Lung (tissue), 12 donors: ENCODE results near the gene PXYLP1. TPM values are rescaled to one million over a fixed set of nuclear protein-coding genes. Genes with fewer than 3 reads are reported as not detected.
A peak's percentile ranks its signal among the peaks of the same experiment; 100 is the strongest.

Experiments used
- ATAC-seq: fragments of 200-7000 bp; cut with Tn5 transposase; one replicate; pipeline ENCODE4 v1.9.1; 2020; ENCODE audit warnings: moderate number of reproducible peaks; ENCODE audit not compliant: insufficient read depth, low FRiP score
- DNase-seq, 3 donors: peaks; one replicate each; pipeline ENCODE4 v3.0.0-alpha.2; 2013 to 2017
- H3K27ac ChIP-seq, 2 donors: one replicate each; pipeline ENCODE4 v1.5.1; 2013; ENCODE audit warnings: mild to moderate bottlenecking in 2 of 2, moderate library complexity in 2 of 2, control low read depth in 1 of 2, inconsistent platforms in 1 of 2, low read depth in 1 of 2, low read length in 1 of 2
- H3K27me3 ChIP-seq, 3 donors: one replicate each; pipeline ENCODE4 v1.5.1; 2013; ENCODE audit warnings: low read length in 2 of 3; ENCODE audit not compliant: control insufficient read depth in 3 of 3, insufficient read depth in 3 of 3
- H3K36me3 ChIP-seq, 4 donors: one replicate each; pipeline ENCODE4 v1.5.1; 2013; ENCODE audit warnings: low read length in 4 of 4, mild to moderate bottlenecking in 1 of 4, moderate library complexity in 1 of 4; ENCODE audit not compliant: control insufficient read depth in 4 of 4, insufficient read depth in 4 of 4
- H3K4me1 ChIP-seq, 5 donors: one replicate each; pipeline ENCODE4 v1.5.1; 2013; ENCODE audit warnings: low read length in 5 of 5, mild to moderate bottlenecking in 2 of 5, moderate library complexity in 1 of 5; ENCODE audit not compliant: control insufficient read depth in 5 of 5, insufficient read depth in 5 of 5
- H3K4me3 ChIP-seq: one replicate; pipeline ENCODE4 v1.5.1; 2013; ENCODE audit warnings: mild to moderate bottlenecking, control low read depth, moderate library complexity
- H3K9ac ChIP-seq, 2 donors: one replicate each; pipeline ENCODE4 v1.5.1; 2013; ENCODE audit warnings: low read length in 2 of 2, control low read depth in 1 of 2; ENCODE audit not compliant: insufficient read depth in 1 of 2
- H3K9me3 ChIP-seq, 4 donors: one replicate each; pipeline ENCODE4 v1.5.1; 2013; ENCODE audit warnings: low read length in 3 of 4, mild to moderate bottlenecking in 1 of 4, moderate library complexity in 1 of 4; ENCODE audit not compliant: control insufficient read depth in 4 of 4, insufficient read depth in 3 of 4
- WGBS, 2 donors: extraction: QIAGEN DNeasy Blood & Tissue Kit; methylation state at CpG; one replicate each; pipeline ENCODE4 v1.1.7; 2013; 5-methylcytosine and 5-hydroxymethylcytosine counted together
- polyA plus RNA-seq, 2 donors: library from polyadenylated mRNA; stranded (reverse); fragments of 200-250 nt; gene quantifications; one replicate each; pipeline ENCODE4 v1.2.1, GENCODE V29; 2013
- total RNA-seq, 2 donors: library from RNA; depleted of rRNA in 1 of 2; stranded (reverse); fragments of >200 nt in 1 of 2; gene quantifications; one replicate each; pipeline ENCODE4 v1.2.1, GENCODE V29; 2014 to 2021
- TF ChIP-seq, protein P1 (sequence below): IDR thresholded peaks from 2 replicates; pipeline ENCODE4 v1.5.1; 2012; ENCODE audit warnings: mild to moderate bottlenecking; ENCODE audit errors: control extremely low read depth, extremely low read depth
- donor health status: control.
- donor health status: control.
- donor health status: Bipolar disorder and iron deficiency.
- donor health status: healthy.
- donor health status: DM: yes; HTN: yes; CAD: no.

The PXYLP1 gene
- total and polyA plus RNA-seq, 4 donors: 6.3 to 17.8 (median 7.4) TPM

DNA sequence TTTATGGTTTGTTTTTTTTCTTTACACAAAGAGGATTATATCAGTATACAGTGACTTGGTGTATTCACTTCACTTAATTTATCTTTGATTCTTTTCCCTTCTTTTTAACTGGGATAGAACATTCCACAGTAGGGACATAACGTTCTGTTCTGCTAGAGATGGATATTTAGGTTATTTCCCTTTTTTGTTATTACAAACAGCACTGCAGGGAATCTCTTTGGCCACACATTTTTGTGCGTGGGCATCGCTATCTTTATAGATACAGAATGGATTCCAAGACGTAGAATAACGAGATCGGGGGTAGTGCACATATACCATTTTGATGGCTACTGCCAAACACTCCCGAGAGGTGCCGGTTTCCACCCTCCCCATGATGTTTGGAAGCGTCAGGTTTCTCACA lies 44.8 kb downstream of the PXYLP1 start:
- H3K4me1 ChIP-seq: peaks cover 0 to 10% (median 0%) of the 10 kb centered on the region in 5 donors
- no peak overlapping the region for H3K4me3 ChIP-seq
- no peak overlapping the region for H3K27ac ChIP-seq
- WGBS, 2 donors: 83 to 85% methylated on average over 9 of the region's 9 CpGs
- no peaks in the 10 kb centered on the region for H3K27me3 ChIP-seq
- ATAC-seq: no peak
- no peak for DNase-seq
- H3K36me3 ChIP-seq: peaks cover 0 to 5% (median 3%) of the 10 kb centered on the region in 4 donors
- H3K9ac ChIP-seq: no peak overlapping the region
- H3K9me3 ChIP-seq: no peaks in the 10 kb centered on the region
- TF ChIP-seq, protein P1, sequence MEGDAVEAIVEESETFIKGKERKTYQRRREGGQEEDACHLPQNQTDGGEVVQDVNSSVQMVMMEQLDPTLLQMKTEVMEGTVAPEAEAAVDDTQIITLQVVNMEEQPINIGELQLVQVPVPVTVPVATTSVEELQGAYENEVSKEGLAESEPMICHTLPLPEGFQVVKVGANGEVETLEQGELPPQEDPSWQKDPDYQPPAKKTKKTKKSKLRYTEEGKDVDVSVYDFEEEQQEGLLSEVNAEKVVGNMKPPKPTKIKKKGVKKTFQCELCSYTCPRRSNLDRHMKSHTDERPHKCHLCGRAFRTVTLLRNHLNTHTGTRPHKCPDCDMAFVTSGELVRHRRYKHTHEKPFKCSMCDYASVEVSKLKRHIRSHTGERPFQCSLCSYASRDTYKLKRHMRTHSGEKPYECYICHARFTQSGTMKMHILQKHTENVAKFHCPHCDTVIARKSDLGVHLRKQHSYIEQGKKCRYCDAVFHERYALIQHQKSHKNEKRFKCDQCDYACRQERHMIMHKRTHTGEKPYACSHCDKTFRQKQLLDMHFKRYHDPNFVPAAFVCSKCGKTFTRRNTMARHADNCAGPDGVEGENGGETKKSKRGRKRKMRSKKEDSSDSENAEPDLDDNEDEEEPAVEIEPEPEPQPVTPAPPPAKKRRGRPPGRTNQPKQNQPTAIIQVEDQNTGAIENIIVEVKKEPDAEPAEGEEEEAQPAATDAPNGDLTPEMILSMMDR: no peak

DNA sequence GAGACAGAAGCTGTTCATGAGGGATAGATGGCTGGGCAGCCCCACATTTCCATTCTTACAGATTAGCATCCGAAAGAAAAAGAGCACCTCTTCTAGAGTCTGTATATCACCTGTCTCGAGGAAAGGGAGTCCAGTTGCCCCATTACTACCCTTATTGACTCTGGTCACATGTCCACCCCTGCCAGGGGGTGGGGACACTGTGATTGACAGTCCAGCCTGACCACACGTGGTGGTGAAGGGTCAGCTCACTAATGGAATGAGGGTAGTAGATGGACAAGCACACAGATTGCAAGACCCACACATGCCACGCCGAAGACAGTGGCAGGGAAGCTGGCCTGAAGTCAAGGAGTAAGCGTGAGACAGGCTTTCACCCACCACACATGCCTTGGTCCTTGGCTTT lies 45.8 kb downstream of the PXYLP1 start:
- DNase-seq: no peak
- 77 to 78% methylated on average over 6 of the region's 6 CpGs for WGBS, 2 donors
- H3K27me3 ChIP-seq: no peaks in the 10 kb centered on the region

DNA sequence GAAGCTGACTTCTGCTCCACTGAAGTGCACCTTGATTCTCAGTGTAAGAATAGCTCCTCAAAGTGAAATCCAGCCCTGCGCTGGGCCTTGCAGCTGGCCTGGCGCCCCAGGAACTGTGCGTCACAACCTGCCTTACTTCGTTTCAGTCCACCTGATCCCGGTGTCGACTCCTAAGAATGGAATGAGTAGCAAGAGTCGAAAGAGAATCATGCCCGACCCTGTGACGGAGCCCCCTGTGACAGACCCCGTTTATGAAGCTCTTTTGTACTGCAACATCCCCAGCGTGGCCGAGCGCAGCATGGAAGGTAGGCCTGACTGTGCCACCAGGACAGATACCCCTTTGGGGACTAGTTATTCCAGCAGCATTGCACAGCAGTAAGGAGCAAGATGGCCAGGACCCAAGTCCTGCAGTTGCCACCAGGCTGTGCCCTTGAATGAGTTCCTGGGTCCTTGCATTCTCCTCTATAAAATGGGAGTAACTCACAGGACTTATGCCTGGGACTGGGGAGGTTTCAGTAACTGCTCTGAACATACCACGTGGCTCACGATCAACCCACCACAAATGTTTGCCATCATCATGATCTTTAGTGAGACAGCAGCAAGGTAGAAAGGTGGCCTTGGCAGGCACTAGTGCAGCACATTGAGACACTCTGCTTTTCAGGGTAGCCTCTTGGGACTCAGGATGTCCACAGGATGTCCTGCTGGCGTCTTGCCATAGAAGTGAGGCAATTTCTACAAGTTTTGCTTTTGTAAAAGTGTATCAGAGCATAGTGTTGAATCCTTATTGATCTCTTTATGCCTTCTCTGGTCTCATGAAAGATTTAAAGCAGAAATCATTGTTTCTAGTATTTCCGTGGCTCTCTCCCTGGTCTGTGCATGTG lies 46.8 kb downstream of the PXYLP1 start:
- H3K27ac ChIP-seq: peak overlapping the region in 1 of 2 donors; percentile 37
- DNase-seq (no peak), ATAC-seq (no peak)
- TF ChIP-seq, protein P1: no peak
- H3K4me1 ChIP-seq: peaks cover 0 to 10% (median 0%) of the 10 kb centered on the region in 5 donors
- WGBS, 2 donors: 88% methylated on average over 17 of the region's 17 CpGs
- no peaks in the 10 kb centered on the region for H3K9me3 ChIP-seq
- no peaks in the 10 kb centered on the region for H3K27me3 ChIP-seq
- H3K4me3 ChIP-seq: no peak overlapping the region
- peaks cover 3 to 8% (median 6%) of the 10 kb centered on the region in 4 donors for H3K36me3 ChIP-seq
- no peak overlapping the region for H3K9ac ChIP-seq

More for the DNA sequence above, 45.8 kb downstream of the PXYLP1 start:
- Histone ChIP-seq H3K27ac (peak overlapping the region in 1 of 2 donors; percentile 26), H3K4me3 (no peak overlapping the region), H3K9ac (no peak overlapping the region), H3K36me3 (peaks cover 3 to 8% (median 5%) of the 10 kb centered on the region in 4 donors), H3K9me3 (no peaks in the 10 kb centered on the region), H3K4me1 (peaks cover 0 to 10% (median 0%) of the 10 kb centered on the region in 5 donors)
- no peak for ATAC-seq
- TF ChIP-seq, protein P1: no peak
